ENCODE results near the gene ZNF324B.
"Not testable (repeated sequence)": the region's sequence is repeated elsewhere in the genome, so short reads cannot be mapped to it uniquely, and the experiment has no call there.

The ZNF324B gene

GRCh38 chr19:58456111-58456510 lies 4.7 kb downstream of the ZNF324B start:
- no peak overlapping the region for H3K9ac ChIP-seq (ENCODE audit: low read depth, low read length)
- H3K36me3 ChIP-seq (ENCODE audit: insufficient read depth, low read length): no peaks in the 10 kb centered on the region
- 97% methylated on average over 35 of the region's 35 CpGs for WGBS
- no peaks in the 10 kb centered on the region for H3K4me1 ChIP-seq (ENCODE audit: insufficient read depth, low read length)
- H3K27ac ChIP-seq (ENCODE audit: low read depth, low read length): no peak overlapping the region
- H3K27me3 ChIP-seq (ENCODE audit: insufficient read depth, low read length): peaks cover 16% of the 10 kb centered on the region
- no peak overlapping the region for H3K4me3 ChIP-seq (ENCODE audit: low read length)
- no peaks in the 10 kb centered on the region for H3K9me3 ChIP-seq (ENCODE audit: insufficient read depth, low read depth, low read length)

- Histone ChIP-seq H3K27me3 (ENCODE audit: insufficient read depth, low read length) (no peaks in the 10 kb centered on the region), H3K27ac (ENCODE audit: low read depth, low read length) (no peak overlapping the region), H3K36me3 (ENCODE audit: insufficient read depth, low read length) (no peaks in the 10 kb centered on the region), H3K4me1 (ENCODE audit: insufficient read depth, low read length) (no peaks in the 10 kb centered on the region), H3K9ac (ENCODE audit: low read depth, low read length) (no peak overlapping the region), H3K4me3 (ENCODE audit: low read length) (no peak overlapping the region), H3K9me3 (ENCODE audit: insufficient read depth, low read depth, low read length) (no peaks in the 10 kb centered on the region)
- WGBS: 97% methylated on average over 2 of the region's 2 CpGs
Observed at GRCh38 chr19:58460039-58460438, 8.6 kb downstream of the ZNF324B start.

- H3K4me3 ChIP-seq (ENCODE audit: low read length): peak overlapping the region; percentile 79
- peaks cover 14% of the 10 kb centered on the region for H3K27me3 ChIP-seq (ENCODE audit: insufficient read depth, low read length)
- WGBS: 46% methylated on average over 20 of the region's 20 CpGs
- no peak overlapping the region for H3K27ac ChIP-seq (ENCODE audit: low read depth, low read length)
- H3K9ac ChIP-seq (ENCODE audit: low read depth, low read length): no peak overlapping the region
- no peaks in the 10 kb centered on the region for H3K4me1 ChIP-seq (ENCODE audit: insufficient read depth, low read length)
- peaks cover 7% of the 10 kb centered on the region; the same call in 1 of the 2 replicates for H3K36me3 ChIP-seq (ENCODE audit: insufficient read depth, low read length)
- H3K9me3 ChIP-seq (ENCODE audit: insufficient read depth, low read depth, low read length): no peaks in the 10 kb centered on the region
Observed at GRCh38 chr19:58466089-58466759, 14.8 kb downstream of the ZNF324B start.

GRCh38 chr19:58466760-58467589 lies 15.6 kb downstream of the ZNF324B start, which contains the start of gene ZNF324:
Gene ZNF324 (plus strand): TSS chr19:58467080. CDS start chr19:58469186, 2,106 bp downstream.
- Histone ChIP-seq H3K4me1 (ENCODE audit: insufficient read depth, low read length) (no peaks in the 10 kb centered on the region), H3K4me3 (ENCODE audit: low read length) (peak within 1 kb of the TSS; percentile 79), H3K27ac (ENCODE audit: low read depth, low read length) (peak within 1 kb of the TSS; percentile 18; the same call in 1 of the 2 replicates), H3K9ac (ENCODE audit: low read depth, low read length) (peak within 1 kb of the TSS; percentile 46), H3K9me3 (ENCODE audit: insufficient read depth, low read depth, low read length) (no peaks in the 10 kb centered on the region), H3K36me3 (ENCODE audit: insufficient read depth, low read length) (peaks cover 10% of the 10 kb centered on the region; the same call in 1 of the 2 replicates), H3K27me3 (ENCODE audit: insufficient read depth, low read length) (peaks cover 14% of the 10 kb centered on the region)
- under 1% methylated on average over 92 of the region's 92 CpGs for WGBS

GRCh38 chr19:58468216-58468839 lies 16.9 kb downstream of the ZNF324B start:
- Histone ChIP-seq H3K9ac (ENCODE audit: low read depth, low read length) (no peak overlapping the region), H3K27me3 (ENCODE audit: insufficient read depth, low read length) (peaks cover 14% of the 10 kb centered on the region), H3K36me3 (ENCODE audit: insufficient read depth, low read length) (peaks cover 18% of the 10 kb centered on the region; the same call in 1 of the 2 replicates), H3K9me3 (ENCODE audit: insufficient read depth, low read depth, low read length) (no peaks in the 10 kb centered on the region), H3K27ac (ENCODE audit: low read depth, low read length) (no peak overlapping the region), H3K4me3 (ENCODE audit: low read length) (peak overlapping the region; percentile 12; the same call in 1 of the 2 replicates), H3K4me1 (ENCODE audit: insufficient read depth, low read length) (no peaks in the 10 kb centered on the region)
- 67% methylated on average over 5 of the region's 5 CpGs for WGBS

- no peak overlapping the region for H3K4me3 ChIP-seq (ENCODE audit: low read length)
- no peaks in the 10 kb centered on the region for H3K4me1 ChIP-seq (ENCODE audit: insufficient read depth, low read length)
- H3K9me3 ChIP-seq (ENCODE audit: insufficient read depth, low read depth, low read length): no peaks in the 10 kb centered on the region
- WGBS: 93% methylated on average over 17 of the region's 17 CpGs
- no peak overlapping the region for H3K27ac ChIP-seq (ENCODE audit: low read depth, low read length)
- H3K27me3 ChIP-seq (ENCODE audit: insufficient read depth, low read length): peaks cover 14% of the 10 kb centered on the region
- peaks cover 18% of the 10 kb centered on the region; the same call in 1 of the 2 replicates for H3K36me3 ChIP-seq (ENCODE audit: insufficient read depth, low read length)
- no peak overlapping the region; the same call in 1 of the 2 replicates for H3K9ac ChIP-seq (ENCODE audit: low read depth, low read length)
Observed at GRCh38 chr19:58469241-58470013, 18.0 kb downstream of the ZNF324B start.

- not testable (repeated sequence) for H3K9ac ChIP-seq (ENCODE audit: low read depth, low read length); H3K27ac ChIP-seq (ENCODE audit: low read depth, low read length); H3K9me3 ChIP-seq (ENCODE audit: insufficient read depth, low read depth, low read length); H3K4me3 ChIP-seq (ENCODE audit: low read length); H3K27me3 ChIP-seq (ENCODE audit: insufficient read depth, low read length); H3K4me1 ChIP-seq (ENCODE audit: insufficient read depth, low read length)
- peaks cover 18% of the 10 kb centered on the region; the same call in 1 of the 2 replicates for H3K36me3 ChIP-seq (ENCODE audit: insufficient read depth, low read length)
- WGBS: 96% methylated on average over 18 of the region's 53 CpGs
Observed at GRCh38 chr19:58470837-58471543, 19.6 kb downstream of the ZNF324B start.

GRCh38 chr19:58471736-58472135 lies 20.3 kb downstream of the ZNF324B start:
- H3K9ac ChIP-seq (ENCODE audit: low read depth, low read length): no peak overlapping the region
- peaks cover 18% of the 10 kb centered on the region; the same call in 1 of the 2 replicates for H3K36me3 ChIP-seq (ENCODE audit: insufficient read depth, low read length)
- 96% methylated on average over 39 of the region's 39 CpGs for WGBS
- no peaks in the 10 kb centered on the region for H3K4me1 ChIP-seq (ENCODE audit: insufficient read depth, low read length)
- H3K9me3 ChIP-seq (ENCODE audit: insufficient read depth, low read depth, low read length): no peaks in the 10 kb centered on the region
- no peak overlapping the region for H3K4me3 ChIP-seq (ENCODE audit: low read length)
- no peak overlapping the region for H3K27ac ChIP-seq (ENCODE audit: low read depth, low read length)
- no peaks in the 10 kb centered on the region for H3K27me3 ChIP-seq (ENCODE audit: insufficient read depth, low read length)

GRCh38 chr19:58473775-58474174 lies 22.4 kb downstream of the ZNF324B start:
- Histone ChIP-seq H3K9ac (ENCODE audit: low read depth, low read length) (no peak overlapping the region), H3K4me1 (ENCODE audit: insufficient read depth, low read length) (no peaks in the 10 kb centered on the region), H3K27ac (ENCODE audit: low read depth, low read length) (no peak overlapping the region), H3K36me3 (ENCODE audit: insufficient read depth, low read length) (peaks cover 18% of the 10 kb centered on the region; the same call in 1 of the 2 replicates), H3K9me3 (ENCODE audit: insufficient read depth, low read depth, low read length) (no peaks in the 10 kb centered on the region), H3K4me3 (ENCODE audit: low read length) (no peak overlapping the region), H3K27me3 (ENCODE audit: insufficient read depth, low read length) (no peaks in the 10 kb centered on the region)
